Suprapubic skin (tissue), 4 donors: ENCODE results near the gene LONP2. TPM values are rescaled to one million over a fixed set of nuclear protein-coding genes. Genes with fewer than 3 reads are reported as not detected.
A peak's percentile ranks its signal among the peaks of the same experiment; 100 is the strongest.
"Not testable (repeated sequence)": the region's sequence is repeated elsewhere in the genome, so short reads cannot be mapped to it uniquely, and the experiment has no call there.

Experiments
- DNase-seq, 2 donors: peaks; one replicate each; pipeline ENCODE4 v3.0.0-alpha.2; 2019; ENCODE audit warnings: low spot score in 2 of 2
- H3K27ac ChIP-seq: fragments of 200-600 bp; sonication (generic); one replicate; pipeline ENCODE4 v1.5.1; 2019
- H3K27me3 ChIP-seq: fragments of 200-600 bp; sonication (generic); one replicate; pipeline ENCODE4 v1.5.1; 2019
- H3K36me3 ChIP-seq: fragments of 200-600 bp; sonication (generic); one replicate; pipeline ENCODE4 v1.5.1; 2019
- H3K4me1 ChIP-seq: fragments of 200-600 bp; sonication (generic); one replicate; pipeline ENCODE4 v1.5.1; 2019
- H3K4me3 ChIP-seq: fragments of 200-600 bp; sonication (generic); one replicate; pipeline ENCODE4 v1.5.1; 2019; ENCODE audit warnings: mild to moderate bottlenecking
- H3K9me3 ChIP-seq: fragments of 200-600 bp; sonication (generic); one replicate; pipeline ENCODE4 v1.5.1; 2019
- CTCF ChIP-seq, 2 donors: fragments of 200-600 bp in 1 of 2; fragments of 450-650 bp in 1 of 2; sonication (generic) in 1 of 2; IDR thresholded peaks; one replicate each; pipeline ENCODE4 v1.5.1; 2016 to 2019; ENCODE audit warnings: antibody characterized with exemption in 2 of 2, mild to moderate bottlenecking in 1 of 2, moderate library complexity in 1 of 2
- EP300 ChIP-seq: sonication (generic); formaldehyde crosslinking; IDR thresholded peaks from one replicate; pipeline ENCODE4 v1.6.1; 2017; ENCODE audit warnings: antibody characterized with exemption
- POLR2A ChIP-seq, 2 donors: fragments of 450-650 bp; IDR thresholded peaks; one replicate each; pipeline ENCODE4 v1.6.1; 2017; ENCODE audit warnings: antibody characterized with exemption in 2 of 2, mild to moderate bottlenecking in 2 of 2, moderate library complexity in 2 of 2
- POLR2AphosphoS5 ChIP-seq, 3 donors: sonication (generic); formaldehyde crosslinking; IDR thresholded peaks; one replicate each; pipeline ENCODE4 v1.6.1; 2017; ENCODE audit warnings: antibody characterized with exemption in 3 of 3
- WGBS: methylation state at CpG from one replicate; pipeline ENCODE4 v1.1.5; 2018; 5-methylcytosine and 5-hydroxymethylcytosine counted together
- total RNA-seq, 4 donors: library from RNA; depleted of rRNA; stranded (reverse); fragments of >200 nt; gene quantifications; one replicate each; pipeline ENCODE4 v1.1.0, GENCODE V29; 2016

Gene LONP2
- total RNA-seq, 4 donors from 2014 or later = 39.6 to 97.9 (median 52.8) TPM

GRCh38 chr16:48236286-48236685 is 7.8 kb upstream of the LONP2 start:
- Histone ChIP-seq H3K4me3 (no peak overlapping the region), H3K36me3 (no peaks in the 10 kb centered on the region), H3K27ac (no peak overlapping the region), H3K27me3 (no peaks in the 10 kb centered on the region), H3K4me1 (no peaks in the 10 kb centered on the region), H3K9me3 (no peaks in the 10 kb centered on the region)
- TF ChIP-seq POLR2AphosphoS5 (IDR thresholded peaks at IDR 0.05) (no peak), POLR2A (IDR thresholded peaks at IDR 0.05) (no peak), CTCF (IDR thresholded peaks at IDR 0.05) (no peak)
- no peak for DNase-seq
- 94% methylated on average over 1 of the region's 1 CpG for WGBS

GRCh38 chr16:48240147-48240546 is 4.0 kb upstream of the LONP2 start:
- H3K27ac ChIP-seq, DNase-seq, H3K4me3 ChIP-seq, H3K4me1 ChIP-seq, H3K27me3 ChIP-seq, H3K9me3 ChIP-seq, H3K36me3 ChIP-seq: not testable (repeated sequence)
- WGBS = 96% methylated on average over 3 of the region's 3 CpGs

GRCh38 chr16:48244863-48245195 is 729 bp downstream of the LONP2 start:
- peak overlapping the region; percentile 63 for H3K4me3 ChIP-seq
- no peak for TF ChIP-seq POLR2A (IDR thresholded peaks at IDR 0.05)
- no peaks in the 10 kb centered on the region for H3K27me3 ChIP-seq
- peak overlapping the region; percentile 84 for H3K27ac ChIP-seq
- no peak for DNase-seq
- H3K4me1 ChIP-seq = peaks cover 32% of the 10 kb centered on the region
- H3K36me3 ChIP-seq = no peaks in the 10 kb centered on the region
- WGBS = 2% methylated on average over 8 of the region's 8 CpGs
- H3K9me3 ChIP-seq = no peaks in the 10 kb centered on the region

DNA sequence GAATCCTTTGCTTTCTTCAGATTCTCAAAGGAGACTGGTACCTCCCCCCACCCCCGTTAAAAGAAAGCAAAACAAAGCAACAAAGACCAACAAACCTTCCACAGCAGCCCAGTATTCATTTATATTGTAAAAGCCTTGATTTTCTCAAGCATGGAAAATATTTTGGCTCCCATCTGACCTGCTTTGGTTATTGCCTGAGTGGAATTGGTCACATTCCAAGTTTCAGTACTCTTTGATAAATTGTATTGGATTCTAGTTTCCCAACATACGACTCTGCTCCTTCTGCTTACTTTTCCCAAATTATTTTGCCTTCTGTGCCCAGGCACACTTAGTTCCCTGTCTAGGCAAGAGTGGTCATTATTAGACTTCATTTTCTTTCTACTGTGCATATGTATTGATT is 2.0 kb downstream of the LONP2 start:
- H3K4me3 ChIP-seq = peak overlapping the region; percentile 63
- 29% methylated on average over 2 of the region's 2 CpGs for WGBS
- H3K36me3 ChIP-seq = no peaks in the 10 kb centered on the region
- H3K9me3 ChIP-seq = no peaks in the 10 kb centered on the region
- H3K27me3 ChIP-seq = no peaks in the 10 kb centered on the region
- no peak for TF ChIP-seq POLR2A (IDR thresholded peaks at IDR 0.05)
- no peak for TF ChIP-seq CTCF (IDR thresholded peaks at IDR 0.05)
- no peak for TF ChIP-seq EP300
- no peak for TF ChIP-seq POLR2AphosphoS5 (IDR thresholded peaks at IDR 0.05)
- H3K4me1 ChIP-seq = peaks cover 45% of the 10 kb centered on the region
- no peak overlapping the region for H3K27ac ChIP-seq
- no peak for DNase-seq

DNA sequence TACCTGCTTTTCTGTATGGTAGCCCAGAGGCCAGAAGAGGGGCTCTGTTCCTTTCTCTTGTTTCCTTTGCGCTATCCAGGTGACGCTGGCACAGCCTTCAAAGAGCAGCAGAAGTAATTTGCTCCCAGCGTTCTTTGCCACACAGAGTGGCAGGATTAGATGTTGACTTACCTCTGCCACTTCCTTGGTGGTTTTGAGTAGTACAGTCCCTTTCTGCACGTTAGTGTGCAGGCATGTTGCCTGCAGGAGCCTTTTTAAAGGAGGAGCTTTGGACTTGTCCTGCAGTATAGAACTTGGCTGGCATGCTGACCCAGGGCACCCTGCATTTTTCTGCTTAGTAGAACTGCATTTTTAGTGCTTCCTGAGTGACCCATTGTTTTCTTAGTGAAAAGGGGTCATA is 3.2 kb downstream of the LONP2 start, which contains the start of gene ABCC11:
Gene ABCC11 (minus strand): TSS at position 229 of the 400 bp plus-strand sequence. CDS start 15,618 bp downstream, outside the sequence.
- no peak for TF ChIP-seq EP300
- no peak for TF ChIP-seq POLR2AphosphoS5 (IDR thresholded peaks at IDR 0.05)
- TF ChIP-seq POLR2A (IDR thresholded peaks at IDR 0.05) = no peak
- TF ChIP-seq CTCF (IDR thresholded peaks at IDR 0.05) = no peak
- H3K36me3 ChIP-seq = no peaks in the 10 kb centered on the region
- H3K4me3 ChIP-seq = peak within 1 kb of the TSS; percentile 63
- 34% methylated on average over 4 of the region's 4 CpGs for WGBS
- peaks cover 51% of the 10 kb centered on the region for H3K4me1 ChIP-seq
- no peaks in the 10 kb centered on the region for H3K9me3 ChIP-seq
- DNase-seq = no peak
- no peaks in the 10 kb centered on the region for H3K27me3 ChIP-seq
- H3K27ac ChIP-seq = no peak within 1 kb of the TSS

DNA sequence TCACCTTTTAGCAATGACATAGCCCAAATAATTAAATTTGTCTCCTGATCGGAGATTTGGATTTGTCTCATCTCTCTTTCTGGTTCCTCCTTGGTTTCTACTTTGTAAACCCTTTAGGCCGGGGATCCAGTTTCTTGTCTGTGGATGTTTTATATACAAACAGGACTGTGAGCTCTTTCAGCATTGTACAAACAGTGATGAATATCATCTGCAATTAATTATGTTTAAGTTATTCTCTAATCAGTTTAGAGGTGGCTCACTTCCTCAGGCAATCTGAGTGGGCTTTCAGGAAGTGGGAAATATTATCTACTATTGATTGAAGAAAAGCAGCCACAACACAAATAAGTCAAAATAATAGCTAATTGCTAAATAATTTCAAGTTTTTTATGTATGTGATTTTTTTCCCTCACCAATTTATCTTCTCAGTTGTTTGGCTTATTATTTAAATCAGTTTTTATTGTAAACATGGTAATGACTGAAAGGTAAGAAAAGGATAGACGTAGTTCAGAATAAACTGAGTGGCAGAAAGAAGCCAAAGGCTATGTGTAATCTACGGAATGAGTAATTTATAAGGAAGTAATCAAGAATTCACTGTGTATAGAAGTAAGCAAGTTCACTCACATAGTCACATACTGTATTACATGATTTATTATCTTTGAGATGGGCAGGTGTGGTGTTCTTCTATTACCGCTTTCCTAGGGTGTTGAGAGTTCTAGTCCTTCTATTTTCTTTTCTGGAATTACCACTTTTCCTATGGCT is 6.6 kb downstream of the LONP2 start:
- DNase-seq = no peak
- Histone ChIP-seq H3K27me3 (no peaks in the 10 kb centered on the region), H3K9me3 (no peaks in the 10 kb centered on the region), H3K4me1 (peaks cover 40% of the 10 kb centered on the region), H3K27ac (no peak overlapping the region), H3K36me3 (peaks cover 27% of the 10 kb centered on the region), H3K4me3 (no peak overlapping the region)
- TF ChIP-seq POLR2AphosphoS5 (IDR thresholded peaks at IDR 0.05) = no peak
- no peak for TF ChIP-seq CTCF (IDR thresholded peaks at IDR 0.05)
- TF ChIP-seq EP300 = no peak
- no peak for TF ChIP-seq POLR2A (IDR thresholded peaks at IDR 0.05)
- 63% methylated on average over 5 of the region's 5 CpGs for WGBS
